ENCODE results near the gene SEC61A2. TPM values are rescaled to one million over a fixed set of nuclear protein-coding genes. Genes with fewer than 3 reads are reported as not detected.
A peak's percentile ranks its signal among the peaks of the same experiment; 100 is the strongest.

Gene SEC61A2
- total RNA-seq, 2 experiments from 2014 or later = 9.1 to 9.7 TPM

GRCh38 chr10:12200850-12201249 is 71.4 kb downstream of the SEC61A2 start:
- ChIA-PET POLR2A (no interaction called here), CTCF (interaction anchor here (0.9 to 13.1 kb wide), 2 partner anchors 14 to 284 kb away, joined by 3 to 102 read pairs; no protein-coding TSS in a partner anchor)
- no peak for DNase-seq
- H3K4me3 Mint-ChIP-seq = no peak overlapping the region
- ATAC-seq = no peak
- H3K27me3 Mint-ChIP-seq (ENCODE audit: low read depth) = no peaks in the 10 kb centered on the region
- no peak overlapping the region for H3K27ac Mint-ChIP-seq
- H3K9me3 Mint-ChIP-seq (ENCODE audit: insufficient read depth) = no peaks in the 10 kb centered on the region
- H3K36me3 Mint-ChIP-seq (ENCODE audit: low read depth) = peaks cover 59% of the 10 kb centered on the region
- peaks cover 52% of the 10 kb centered on the region for H3K4me1 Mint-ChIP-seq (ENCODE audit: low read depth)

- CTCF ChIA-PET = interaction anchor here (0.8 to 13.1 kb wide), 3 partner anchors 14 to 510 kb away, joined by 3 to 102 read pairs (median 3); no protein-coding TSS in a partner anchor
- peak overlapping the region; percentile 68 for H3K27ac Mint-ChIP-seq
- H3K4me1 Mint-ChIP-seq (ENCODE audit: low read depth) = peaks cover 51% of the 10 kb centered on the region
- no peaks in the 10 kb centered on the region for H3K9me3 Mint-ChIP-seq (ENCODE audit: insufficient read depth)
- H3K36me3 Mint-ChIP-seq (ENCODE audit: low read depth) = peaks cover 55% of the 10 kb centered on the region
- DNase-seq (peak; percentile 27), ATAC-seq (peak; percentile 40)
- POLR2A ChIA-PET = no interaction called here
- H3K4me3 Mint-ChIP-seq = no peak overlapping the region
- H3K27me3 Mint-ChIP-seq (ENCODE audit: low read depth) = no peaks in the 10 kb centered on the region
Measured at GRCh38 chr10:12201543-12201942, 72.1 kb downstream of the SEC61A2 start.

DNA sequence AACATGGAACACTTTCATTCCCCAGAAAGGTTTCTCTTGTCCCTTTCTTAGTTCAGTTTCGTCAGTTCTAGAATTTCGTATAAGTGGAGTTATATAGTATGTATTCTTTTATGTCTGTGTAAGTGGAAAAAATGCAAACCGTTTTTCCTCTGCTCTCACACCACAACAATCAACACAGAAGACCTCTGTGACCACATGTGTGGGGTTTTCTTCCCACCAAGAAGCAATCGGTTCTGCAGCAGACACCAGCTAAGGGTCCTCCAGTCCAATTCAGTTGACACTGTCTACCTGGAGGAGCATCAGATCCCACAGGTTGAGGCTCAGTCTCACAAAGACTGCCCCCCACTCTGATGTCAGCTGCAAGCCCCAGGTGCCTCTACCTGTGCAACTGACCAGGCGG is 72.7 kb downstream of the SEC61A2 start:
- H3K9me3 Mint-ChIP-seq (ENCODE audit: insufficient read depth) = no peaks in the 10 kb centered on the region
- no peak overlapping the region for H3K4me3 Mint-ChIP-seq
- ChIA-PET POLR2A (no interaction called here), CTCF (interaction anchor here (0.8 to 13.1 kb wide), 2 partner anchors 13 to 510 kb away, joined by 3 to 102 read pairs; no protein-coding TSS in a partner anchor)
- H3K36me3 Mint-ChIP-seq (ENCODE audit: low read depth) = peaks cover 56% of the 10 kb centered on the region
- no peaks in the 10 kb centered on the region for H3K27me3 Mint-ChIP-seq (ENCODE audit: low read depth)
- H3K27ac Mint-ChIP-seq = peak overlapping the region; percentile 34
- peaks cover 52% of the 10 kb centered on the region for H3K4me1 Mint-ChIP-seq (ENCODE audit: low read depth)
- ATAC-seq (peak; percentile 66), DNase-seq (no peak)

- Mint-ChIP-seq H3K4me3 (no peak overlapping the region), H3K27ac (no peak overlapping the region), H3K9me3 (ENCODE audit: insufficient read depth) (no peaks in the 10 kb centered on the region), H3K27me3 (ENCODE audit: low read depth) (no peaks in the 10 kb centered on the region), H3K4me1 (ENCODE audit: low read depth) (peaks cover 37% of the 10 kb centered on the region), H3K36me3 (ENCODE audit: low read depth) (peaks cover 64% of the 10 kb centered on the region)
- DNase-seq (no peak), ATAC-seq (no peak)
- ChIA-PET CTCF (interaction anchor here (13.1 kb wide), 1 partner anchor 10 kb away, joined by 102 read pairs; no protein-coding TSS in a partner anchor), POLR2A (interaction anchor here (0.5 to 0.6 kb wide), 2 partner anchors 473 to 534 kb away, joined by 3 to 5 read pairs; no protein-coding TSS in a partner anchor)
Measured at GRCh38 chr10:12205082-12205481, 75.6 kb downstream of the SEC61A2 start.

GRCh38 chr10:12207114-12207513 is 77.6 kb downstream of the SEC61A2 start:
- H3K4me3 Mint-ChIP-seq = no peak overlapping the region
- ChIA-PET CTCF (interaction anchor here (13.1 kb wide), 1 partner anchor 8 kb away, joined by 102 read pairs; no protein-coding TSS in a partner anchor), POLR2A (no interaction called here)
- DNase-seq (no peak), ATAC-seq (no peak)
- no peaks in the 10 kb centered on the region for H3K27me3 Mint-ChIP-seq (ENCODE audit: low read depth)
- peaks cover 21% of the 10 kb centered on the region for H3K4me1 Mint-ChIP-seq (ENCODE audit: low read depth)
- no peaks in the 10 kb centered on the region for H3K9me3 Mint-ChIP-seq (ENCODE audit: insufficient read depth)
- no peak overlapping the region for H3K27ac Mint-ChIP-seq
- peaks cover 60% of the 10 kb centered on the region for H3K36me3 Mint-ChIP-seq (ENCODE audit: low read depth)

DNA sequence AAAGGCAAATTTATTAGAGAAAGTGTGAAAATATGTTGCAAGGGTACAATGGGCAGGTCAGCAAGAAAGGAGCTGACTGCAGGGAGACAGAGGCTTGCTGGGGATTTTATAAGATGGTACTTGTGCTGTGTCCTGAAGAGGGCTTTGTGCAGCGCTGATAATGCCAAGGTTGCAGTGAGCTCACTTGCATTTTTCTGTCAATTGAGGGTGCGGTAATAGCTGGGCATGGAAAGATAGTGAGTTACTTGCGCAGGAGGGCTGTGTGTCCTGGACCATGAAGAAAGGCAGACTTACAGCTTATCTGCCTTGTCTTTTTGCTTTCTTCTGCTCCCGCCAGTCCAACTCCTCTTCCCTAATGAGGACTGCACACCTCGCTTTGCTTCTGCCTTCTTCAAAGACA is 79.0 kb downstream of the SEC61A2 start:
- CTCF ChIA-PET = interaction anchor here (1.6 kb wide), 1 partner anchor 693 kb away, joined by 3 read pairs; no protein-coding TSS in a partner anchor
- H3K27me3 Mint-ChIP-seq (ENCODE audit: low read depth) = no peaks in the 10 kb centered on the region
- no peak overlapping the region for H3K27ac Mint-ChIP-seq
- no peak for ATAC-seq
- no peaks in the 10 kb centered on the region for H3K9me3 Mint-ChIP-seq (ENCODE audit: insufficient read depth)
- peaks cover 9% of the 10 kb centered on the region for H3K4me1 Mint-ChIP-seq (ENCODE audit: low read depth)
- peaks cover 58% of the 10 kb centered on the region for H3K36me3 Mint-ChIP-seq (ENCODE audit: low read depth)
- DNase-seq = no peak
- H3K4me3 Mint-ChIP-seq = no peak overlapping the region
- POLR2A ChIA-PET = no interaction called here

- ChIA-PET CTCF (interaction anchor here (0.7 to 0.9 kb wide), 2 partner anchors 14 to 19 kb away, joined by 3 read pairs; no protein-coding TSS in a partner anchor), POLR2A (no interaction called here)
- Mint-ChIP-seq H3K27me3 (ENCODE audit: low read depth) (no peaks in the 10 kb centered on the region), H3K9me3 (ENCODE audit: insufficient read depth) (no peaks in the 10 kb centered on the region), H3K36me3 (ENCODE audit: low read depth) (peaks cover 54% of the 10 kb centered on the region), H3K4me1 (ENCODE audit: low read depth) (peaks cover 16% of the 10 kb centered on the region), H3K27ac (no peak overlapping the region), H3K4me3 (no peak overlapping the region)
- ATAC-seq = no peak
- DNase-seq = no peak
Measured at GRCh38 chr10:12212454-12212853, 83.0 kb downstream of the SEC61A2 start.

- Mint-ChIP-seq H3K27me3 (ENCODE audit: low read depth) (no peaks in the 10 kb centered on the region), H3K4me1 (ENCODE audit: low read depth) (peaks cover 14% of the 10 kb centered on the region), H3K27ac (no peak overlapping the region), H3K9me3 (ENCODE audit: insufficient read depth) (no peaks in the 10 kb centered on the region), H3K4me3 (no peak overlapping the region), H3K36me3 (ENCODE audit: low read depth) (peaks cover 50% of the 10 kb centered on the region)
- CTCF ChIA-PET = interaction anchor here (0.7 to 5.1 kb wide), 11 partner anchors 11 to 861 kb away, joined by 3 to 102 read pairs (median 7); partner anchors contain the start of genes CDC123 and NUDT5
- POLR2A ChIA-PET = no interaction called here
- ATAC-seq (no peak), DNase-seq (no peak)
Measured at GRCh38 chr10:12213621-12214020, 84.1 kb downstream of the SEC61A2 start.

DNA sequence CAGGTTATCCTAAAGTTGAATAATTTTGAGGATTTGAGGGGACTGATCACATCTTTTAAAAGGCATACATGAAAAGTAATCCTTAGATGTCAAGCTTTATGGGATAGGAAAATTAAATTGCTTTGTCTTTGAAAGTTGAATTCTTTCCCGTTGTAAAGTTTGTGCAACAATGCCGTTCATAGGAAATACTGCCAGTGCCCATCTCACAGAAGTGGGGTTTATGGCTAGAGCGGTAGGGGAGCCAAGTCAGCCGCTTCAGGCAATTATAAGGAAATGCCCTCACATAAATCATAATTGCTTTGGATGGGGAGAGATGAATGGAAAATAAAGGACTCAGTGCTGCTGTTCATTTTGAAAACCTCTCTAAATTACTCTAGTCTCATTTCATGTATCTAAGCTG is 84.6 kb downstream of the SEC61A2 start:
- POLR2A ChIA-PET = interaction anchor here (2.3 kb wide), 1 partner anchor 18 kb away, joined by 9 read pairs; the partner anchor contains the start of genes CDC123 and NUDT5
- Mint-ChIP-seq H3K36me3 (ENCODE audit: low read depth) (peaks cover 50% of the 10 kb centered on the region), H3K4me1 (ENCODE audit: low read depth) (peaks cover 14% of the 10 kb centered on the region), H3K4me3 (no peak overlapping the region), H3K9me3 (ENCODE audit: insufficient read depth) (no peaks in the 10 kb centered on the region), H3K27ac (no peak overlapping the region), H3K27me3 (ENCODE audit: low read depth) (no peaks in the 10 kb centered on the region)
- DNase-seq (no peak), ATAC-seq (no peak)
- CTCF ChIA-PET = interaction anchor here (0.6 to 5.1 kb wide), 26 partner anchors 10 to 995 kb away, joined by 3 to 102 read pairs (median 4); partner anchors contain the start of genes CDC123 and NUDT5

DNA sequence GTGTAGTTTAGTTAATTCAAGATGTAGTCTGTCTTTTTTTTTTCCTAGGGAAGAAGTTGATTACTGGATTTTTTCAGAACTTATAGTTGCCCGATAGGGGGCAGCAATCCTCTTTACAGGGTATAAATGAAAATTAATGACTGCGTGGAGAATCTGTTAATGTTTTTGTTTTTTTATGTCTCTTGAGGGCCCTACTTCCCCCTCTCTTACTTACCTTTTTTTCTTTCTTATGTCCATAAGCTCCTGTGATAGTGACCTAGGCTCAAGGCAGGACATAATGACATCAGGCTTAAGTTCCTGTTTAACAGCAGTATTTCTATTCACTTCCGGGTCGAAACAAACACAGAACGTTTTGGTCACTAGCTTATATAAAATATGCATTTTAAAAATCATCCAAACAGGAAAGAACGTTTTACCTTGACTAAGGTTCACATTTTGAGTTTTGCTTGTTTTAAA is 85.3 kb downstream of the SEC61A2 start:
- DNase-seq (peak; percentile 65), ATAC-seq (peak; percentile 42)
- POLR2A ChIA-PET = interaction anchor here (2.3 kb wide), 1 partner anchor 19 kb away, joined by 9 read pairs; the partner anchor contains the start of genes CDC123 and NUDT5

More for the DNA sequence above, 85.3 kb downstream of the SEC61A2 start:
- CTCF ChIA-PET = interaction anchor here (0.6 to 5.1 kb wide), 36 partner anchors 10 to 859 kb away, joined by 3 to 102 read pairs (median 4); partner anchors contain the start of genes CDC123 and NUDT5
- H3K27ac Mint-ChIP-seq = peak overlapping the region; percentile 85
- no peaks in the 10 kb centered on the region for H3K9me3 Mint-ChIP-seq (ENCODE audit: insufficient read depth)
- peaks cover 14% of the 10 kb centered on the region for H3K4me1 Mint-ChIP-seq (ENCODE audit: low read depth)
- no peaks in the 10 kb centered on the region for H3K27me3 Mint-ChIP-seq (ENCODE audit: low read depth)
- peak overlapping the region; percentile 34 for H3K4me3 Mint-ChIP-seq
- H3K36me3 Mint-ChIP-seq (ENCODE audit: low read depth) = peaks cover 50% of the 10 kb centered on the region

All from activated CD8-positive, alpha-beta T cell treated with anti-CD3 and anti-CD28 coated beads, Interleukin-2, amount 10 ng/mL, durations not matched to agents 7 days and 5 days (primary cell).